IMR-90 (cell line): Measurements from ENCODE around the gene FOXR1. TPM values are rescaled to one million over a fixed set of nuclear protein-coding genes. Genes with fewer than 3 reads are reported as not detected.

ENCODE experiments used
- ATAC-seq: fragments of 200-7000 bp; cut with Tn5 transposase; 2 replicates; pipeline ENCODE4 v1.9.1; 2020; ENCODE audit warnings: low read depth, mild to moderate bottlenecking, moderate library complexity
- BruUV-seq: library from RNA; stranded (reverse); fragments of 400-500 nt; replicated peaks from 2 replicates; lab custom pipeline; 2021; lab: Mats Ljungman, UMichigan
- CTCF ChIA-PET: fragments of 300-600 bp; formaldehyde crosslinking; extraction: SDS; loops from one replicate; lab custom pipeline; 2021; ENCODE audit warnings: antibody characterized with exemption; lab: Yijun Ruan, JAX
- POLR2A ChIA-PET: fragments of 300-600 bp; sonication (Branson Sonifier 250); formaldehyde crosslinking; loops from one replicate; lab custom pipeline; 2022; ENCODE audit warnings: antibody characterized with exemption; ENCODE audit not compliant: unreplicated experiment; lab: Charles Lee
- DNase-seq: peaks from one replicate; pipeline ENCODE4 v3.0.0; 2013
- H2AFZ ChIP-seq: replicated peaks from 2 replicates; pipeline ENCODE3; 2013; ENCODE audit warnings: low read length, mild to moderate bottlenecking; ENCODE audit not compliant: poor library complexity
- H2AK5ac ChIP-seq: 2 replicates; pipeline ENCODE4 v1.6.1; 2013; ENCODE audit warnings: low read depth, low read length, inconsistent platforms
- H2AK9ac ChIP-seq: replicated peaks from 2 replicates; pipeline ENCODE3; 2013; ENCODE audit warnings: mild to moderate bottlenecking, low read depth, low read length, moderate library complexity; ENCODE audit not compliant: poor library complexity
- H2BK120ac ChIP-seq: 2 replicates; pipeline ENCODE4 v1.6.1; 2013; ENCODE audit warnings: low read depth, low read length, inconsistent platforms
- H2BK15ac ChIP-seq: 3 replicates; pipeline ENCODE4 v1.6.1; 2013; ENCODE audit warnings: low read depth, low read length, inconsistent platforms
- H2BK20ac ChIP-seq: 2 replicates; pipeline ENCODE4 v1.6.1; 2013; ENCODE audit warnings: low read depth, mild to moderate bottlenecking, inconsistent platforms, low read length, moderate library complexity
- H2BK5ac ChIP-seq: 2 replicates; pipeline ENCODE4 v1.6.1; 2013; ENCODE audit warnings: mild to moderate bottlenecking, low read depth, low read length, inconsistent platforms; ENCODE audit not compliant: poor library complexity, severe bottlenecking
- H3K14ac ChIP-seq: replicated peaks from 2 replicates; pipeline ENCODE4 v1.6.1; 2013; ENCODE audit warnings: low read depth, low read length, inconsistent platforms
- H3K18ac ChIP-seq: 2 replicates; pipeline ENCODE4 v1.6.1; 2013; ENCODE audit warnings: low read depth, low read length, control low read depth
- H3K23ac ChIP-seq: 2 replicates; pipeline ENCODE4 v1.6.1; 2013; ENCODE audit warnings: low read depth, low read length, inconsistent platforms
- H3K27ac ChIP-seq: 2 replicates; pipeline ENCODE4 v1.5.1; 2013; ENCODE audit warnings: mild to moderate bottlenecking, control low read depth, low read length; ENCODE audit not compliant: insufficient read depth
- H3K27me3 ChIP-seq: 2 replicates; pipeline ENCODE4 v1.6.1; 2013; ENCODE audit warnings: low read length; ENCODE audit not compliant: control insufficient read depth, insufficient read depth
- H3K36me3 ChIP-seq: 2 replicates; pipeline ENCODE4 v1.6.1; 2013; ENCODE audit warnings: low read length, mixed read lengths; ENCODE audit not compliant: control insufficient read depth, insufficient read depth
- H3K4ac ChIP-seq: 2 replicates; pipeline ENCODE4 v1.6.1; 2013; ENCODE audit warnings: low read depth, low read length, inconsistent platforms
- H3K4me1 ChIP-seq: 2 replicates; pipeline ENCODE4 v1.6.1; 2013; ENCODE audit warnings: low read length, mixed read lengths; ENCODE audit not compliant: control insufficient read depth, insufficient read depth
- H3K4me2 ChIP-seq: 2 replicates; pipeline ENCODE4 v1.6.1; 2013; ENCODE audit warnings: low read depth, mild to moderate bottlenecking, control low read depth, low read length, moderate library complexity
- H3K4me3 ChIP-seq: 2 replicates; pipeline ENCODE4 v1.5.1; 2013; ENCODE audit warnings: low read depth, mild to moderate bottlenecking, control low read depth, low read length, moderate library complexity; ENCODE audit not compliant: insufficient read depth
- H3K56ac ChIP-seq: 2 replicates; pipeline ENCODE4 v1.6.1; 2013; ENCODE audit warnings: low read length, inconsistent platforms; ENCODE audit not compliant: insufficient read depth; ENCODE audit errors: extremely low read depth
- H3K79me1 ChIP-seq, 2 experiments: 2 replicates each; pipeline ENCODE4 v1.6.1; 2013; ENCODE audit warnings: low read length in 2 of 2, inconsistent platforms in 1 of 2, low read depth in 1 of 2
- H3K9ac ChIP-seq: 2 replicates; pipeline ENCODE4 v1.6.1; 2013; ENCODE audit warnings: low read depth, low read length, control low read depth
- H3K9me1 ChIP-seq: 2 replicates; pipeline ENCODE4 v1.6.1; 2013; ENCODE audit warnings: low read length, inconsistent platforms; ENCODE audit not compliant: insufficient read depth
- H3K9me3 ChIP-seq: 2 replicates; pipeline ENCODE4 v1.6.1; 2013; ENCODE audit warnings: low read length; ENCODE audit not compliant: control insufficient read depth, insufficient read depth
- H4K20me1 ChIP-seq: 2 replicates; pipeline ENCODE4 v1.6.1; 2013; ENCODE audit warnings: low read length, inconsistent platforms; ENCODE audit not compliant: insufficient read depth
- H4K5ac ChIP-seq: 2 replicates; pipeline ENCODE4 v1.6.1; 2013; ENCODE audit warnings: mild to moderate bottlenecking, low read depth, low read length, control low read depth
- H4K8ac ChIP-seq, 2 experiments: 2 replicates each; pipeline ENCODE4 v1.6.1; 2013; ENCODE audit warnings: low read depth in 2 of 2, low read length in 2 of 2, control low read depth in 1 of 2, inconsistent platforms in 1 of 2
- H4K91ac ChIP-seq: 2 replicates; pipeline ENCODE4 v1.6.1; 2013; ENCODE audit warnings: low read depth, low read length, inconsistent platforms; ENCODE audit not compliant: insufficient read depth
- MAZ ChIP-seq: IDR thresholded peaks from 2 replicates; pipeline ENCODE4 v1.6.1; 2012; ENCODE audit warnings: low read depth, mild to moderate bottlenecking, low read length, improper control_type of control experiment, moderate library complexity, borderline replicate concordance
- MXI1 ChIP-seq: IDR thresholded peaks from 2 replicates; pipeline ENCODE4 v1.6.1; 2012; ENCODE audit warnings: low read depth, mild to moderate bottlenecking, low read length, moderate library complexity, borderline replicate concordance
- POLR2A ChIP-seq: IDR thresholded peaks from 2 replicates; pipeline ENCODE4 v1.6.1; 2012; ENCODE audit warnings: mild to moderate bottlenecking, low read depth, low read length
- WGBS, 2 experiments: methylation state at CpG; one replicate each; pipeline versions ENCODE4 v1.1.5 to v1.1.7; 2013; ENCODE audit warnings: missing lambda C conversion rate in 2 of 2; ENCODE audit not compliant: insufficient read length in 1 of 2; ENCODE audit errors: extremely low coverage in 2 of 2; 5-methylcytosine and 5-hydroxymethylcytosine counted together
- dilution Hi-C: fragments of 300-500 bp; cut with HindIII; formaldehyde crosslinking; loops from one replicate; pipeline ENCODE4 v1.14.3; 2018; ENCODE audit warnings: low sequenced_read_pairs; ENCODE audit not compliant: unreplicated experiment
- in situ Hi-C: fragments of 300-500 bp; cut with MboI; formaldehyde crosslinking; loops from 3 replicates; pipeline ENCODE4 v1.14.3; 2019; ENCODE audit warnings: low sequenced_read_pairs, inconsistent platforms, mixed read lengths
- intact Hi-C: fragments of 100-400 bp; cut with micrococcal nuclease; formaldehyde crosslinking; loops from 2 replicates; pipeline ENCODE4 v1.10.0; 2022
- polyA plus RNA-seq, 3 experiments: library from polyadenylated mRNA; depleted of rRNA; stranded (reverse); fragments of >200 nt; gene quantifications; 2 replicates each; pipeline ENCODE4 v1.2.3, GENCODE V29; 2012; ENCODE audit warnings: low replicate concordance in 1 of 3
- total RNA-seq: library from RNA; depleted of rRNA; stranded (reverse); fragments of >200 nt; gene quantifications from 2 replicates; pipeline ENCODE4 v1.2.3, GENCODE V29; 2012

FOXR1 gene
- total and polyA plus RNA-seq, 2 of the 4 experiments (the other 2 are of a cell fraction): not detected

DNA sequence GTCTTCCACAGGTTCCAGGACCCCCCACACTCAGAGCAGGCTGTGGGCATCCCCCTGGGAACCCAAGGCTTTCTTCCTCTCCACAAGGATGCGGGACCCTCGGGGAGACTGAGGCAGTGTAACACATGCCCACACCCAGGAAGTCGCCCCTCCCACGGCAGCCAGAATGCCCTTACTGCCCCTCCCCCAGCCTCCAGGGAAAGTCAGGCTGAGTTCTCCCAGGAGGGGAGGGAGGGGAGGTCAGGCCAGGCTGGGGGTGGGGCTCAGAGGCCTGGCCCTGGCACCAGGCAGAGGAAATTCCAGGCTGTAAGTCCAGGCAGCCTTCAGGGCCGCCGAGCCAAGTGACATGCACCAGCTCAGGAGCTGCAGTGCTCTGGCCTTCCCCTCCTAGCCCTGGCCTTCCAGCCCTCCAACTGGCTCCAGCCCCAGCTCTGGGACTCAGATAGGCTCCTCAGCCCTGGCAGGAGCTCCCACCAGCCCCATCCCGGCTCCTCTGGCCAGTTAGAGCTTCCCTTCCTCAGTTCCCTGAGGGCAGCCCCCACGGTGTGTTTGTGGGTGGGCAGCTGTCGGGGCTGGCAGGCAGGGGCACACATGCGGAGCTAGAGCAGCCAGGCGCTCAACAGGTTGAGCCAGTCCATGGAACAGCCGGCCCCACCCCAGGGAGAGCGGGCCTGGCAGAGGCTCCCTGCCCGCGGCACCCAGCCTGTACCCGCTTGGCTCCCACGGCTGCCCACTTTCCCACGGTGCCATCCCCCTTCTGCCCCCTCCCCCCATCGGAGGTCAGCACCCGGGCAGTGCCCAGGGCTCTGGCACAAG, 49.4 kb upstream of the FOXR1 start:
- Histone ChIP-seq H4K91ac (peak overlapping the region; percentile 96), H2AFZ (peak overlapping the region; percentile 35), H3K56ac (peak overlapping the region; percentile 60), H3K27me3 (no peaks in the 10 kb centered on the region), H3K23ac (peak overlapping the region; percentile 99; the same call in 1 of the 2 replicates), H3K9ac (peak overlapping the region; percentile 100), H3K4me2 (peak overlapping the region; percentile 91), H3K36me3 (no peaks in the 10 kb centered on the region), H3K9me3 (no peaks in the 10 kb centered on the region), H3K4ac (peak overlapping the region; percentile 97), H2BK5ac (peak overlapping the region; percentile 92), H3K14ac (peak overlapping the region; percentile 99), H2BK20ac (peak overlapping the region; percentile 79), H2BK120ac (peak overlapping the region; percentile 92), H3K4me1 (peaks cover 32% of the 10 kb centered on the region), H4K20me1 (peaks cover 69% of the 10 kb centered on the region), H4K8ac (peak overlapping the region; percentile 34 to 75), H2AK5ac (peak overlapping the region; percentile 96), H3K79me1 (peaks cover 8 to 51% of the 10 kb centered on the region in 2 experiments; a peak in 3 of 4 replicates), H2BK15ac (peak overlapping the region; percentile 60; the same call in 2 of the 3 replicates), H3K27ac (peak overlapping the region; percentile 99), H3K4me3 (peak overlapping the region; percentile 99), H3K9me1 (no peaks in the 10 kb centered on the region), H4K5ac (peak overlapping the region; percentile 31), H2AK9ac (peak overlapping the region; percentile 63), H3K18ac (peak overlapping the region; percentile 33)
- no TSS peak for BruUV-seq
- ATAC-seq (peak; percentile 3), DNase-seq (peak; percentile 56)
- intact Hi-C loops: no loop called here
- WGBS, 2 experiments: no CpG with 5 or more reads among the region's 20 CpGs
- TF ChIP-seq POLR2A (no peak), MAZ (peak; percentile 77; the same call in 1 of the 2 replicates), MXI1 (peak; percentile 38; the same call in 1 of the 2 replicates)
- dilution Hi-C loops: no loop called here
- in situ Hi-C loops: no loop called here
- ChIA-PET CTCF (interaction anchor here (1.0 to 1.6 kb wide), 3 partner anchors 13 to 303 kb away, joined by 3 to 4 read pairs (median 4); partner anchors contain the start of gene DDX6), POLR2A (interaction anchor here (1.9 kb wide), 1 partner anchor 12 kb away, joined by 13 read pairs; no protein-coding TSS in a partner anchor)
